H1 (cell line): ENCODE measurements around the gene VPS25. TPM values are rescaled to one million over a fixed set of nuclear protein-coding genes. Genes with fewer than 3 reads are reported as not detected.
"Not testable (repeated sequence)": the region's sequence is repeated elsewhere in the genome, so short reads cannot be mapped to it uniquely, and the experiment has no call there.

Experiments used
- CTCF ChIA-PET: fragments of 300-600 bp; sonication (Branson Sonifier 250); formaldehyde crosslinking; loops from one replicate; lab custom pipeline; 2021; ENCODE audit not compliant: partially characterized antibody; lab: Charles Lee
- POLR2A ChIA-PET: fragments of 300-600 bp; sonication (Branson Sonifier 250); formaldehyde crosslinking; loops from one replicate; lab custom pipeline; 2021; ENCODE audit warnings: inconsistent platforms; ENCODE audit not compliant: partially characterized antibody; lab: Charles Lee
- DNase-seq, 2 experiments: peaks; one replicate each; pipeline versions ENCODE4 v3.0.0 to v3.0.0-alpha.2; 2010 to 2022; ENCODE audit warnings: low spot score in 2 of 2, low read depth in 1 of 2, mixed read lengths in 1 of 2
- FAIRE-seq: peaks from 2 replicates; lab custom pipeline; 2011; peaks lifted over from hg19 to GRCh38; lab: Jason Lieb, UNC
- H2AFZ ChIP-seq: 2 replicates; pipeline ENCODE4 v1.8.1; 2012; ENCODE audit warnings: low read length, inconsistent platforms
- H2AK5ac ChIP-seq: 2 replicates; pipeline ENCODE4 v1.6.1; 2013; ENCODE audit warnings: low read depth, low read length
- H2BK120ac ChIP-seq: replicated peaks from 2 replicates; pipeline ENCODE3; 2013; ENCODE audit warnings: low read depth, low read length, inconsistent platforms
- H2BK12ac ChIP-seq: 2 replicates; pipeline ENCODE4 v1.6.1; 2013; ENCODE audit warnings: low read depth, low read length
- H2BK15ac ChIP-seq: 2 replicates; pipeline ENCODE4 v1.6.1; 2013; ENCODE audit warnings: low read length
- H2BK20ac ChIP-seq: 2 replicates; pipeline ENCODE4 v1.6.1; 2013; ENCODE audit warnings: low read length
- H2BK5ac ChIP-seq: 2 replicates; pipeline ENCODE4 v1.6.1; 2013; ENCODE audit warnings: low read depth, low read length
- H3K14ac ChIP-seq: 2 replicates; pipeline ENCODE4 v1.6.1; 2013; ENCODE audit warnings: inconsistent platforms; ENCODE audit not compliant: insufficient read length
- H3K18ac ChIP-seq: 2 replicates; pipeline ENCODE4 v1.6.1; 2013; ENCODE audit warnings: low read length; ENCODE audit errors: extremely low read depth
- H3K23ac ChIP-seq: 2 replicates; pipeline ENCODE4 v1.6.1; 2013; ENCODE audit warnings: inconsistent platforms; ENCODE audit not compliant: insufficient read length
- H3K23me2 ChIP-seq: 2 replicates; pipeline ENCODE4 v1.6.1; 2013; ENCODE audit warnings: low read depth, low read length
- H3K27ac ChIP-seq: 2 replicates; pipeline ENCODE4 v1.6.1; 2011; ENCODE audit warnings: low read depth, low read length, inconsistent platforms
- H3K27me3 ChIP-seq, 4 experiments: replicated peaks in 1 of 4; 1 replicate in 1 of 4; 2 replicates in 3 of 4; pipeline versions ENCODE4 v1.6.1 to v1.8.1; 2011 to 2013; ENCODE audit warnings: low read length in 3 of 4, mild to moderate bottlenecking in 3 of 4, inconsistent platforms in 2 of 4, mixed read lengths in 2 of 4, moderate library complexity in 1 of 4; ENCODE audit not compliant: control insufficient read depth in 3 of 4, insufficient read depth in 3 of 4; ENCODE audit errors: extremely low read depth in 1 of 4
- H3K36me3 ChIP-seq, 4 experiments: 2 replicates each; pipeline versions ENCODE4 v1.6.1 to v1.8.1; 2011 to 2013; ENCODE audit warnings: mild to moderate bottlenecking in 4 of 4, low read length in 3 of 4, moderate library complexity in 2 of 4, control low read depth in 1 of 4, inconsistent platforms in 1 of 4; ENCODE audit not compliant: insufficient read depth in 4 of 4, control insufficient read depth in 2 of 4
- H3K4ac ChIP-seq: replicated peaks from 2 replicates; pipeline ENCODE3; 2013; ENCODE audit warnings: low read length, low read depth, mixed read lengths, inconsistent platforms; ENCODE audit not compliant: insufficient read length
- H3K4me1 ChIP-seq, 4 experiments: replicated peaks in 1 of 4; 1 replicate in 1 of 4; 2 replicates in 3 of 4; pipeline versions ENCODE4 v1.6.1 to v1.8.1; 2011 to 2013; ENCODE audit warnings: low read length in 3 of 4, inconsistent platforms in 2 of 4, mixed read lengths in 1 of 4; ENCODE audit not compliant: insufficient read depth in 4 of 4, control insufficient read depth in 3 of 4
- H3K4me2 ChIP-seq, 2 experiments: 2 replicates each; pipeline versions ENCODE4 v1.6.1 to v1.8.1; 2011 to 2013; ENCODE audit warnings: low read depth in 2 of 2, low read length in 2 of 2, control low read depth in 1 of 2, inconsistent platforms in 1 of 2, mild to moderate bottlenecking in 1 of 2; ENCODE audit not compliant: insufficient read depth in 1 of 2
- H3K4me3 ChIP-seq, 4 experiments: fragments of 200-600, 300-600 bp in 1 of 4; sonication (generic), shearing (Covaris generic), sonication (Bioruptor Twin) in 1 of 4; 2 replicates each; pipeline versions ENCODE4 v1.5.1 to v1.8.1; 2011 to 2016; ENCODE audit warnings: low read length in 4 of 4, low read depth in 3 of 4, control low read depth in 2 of 4, inconsistent platforms in 2 of 4, mild to moderate bottlenecking in 2 of 4, mixed read lengths in 1 of 4, moderate library complexity in 1 of 4; ENCODE audit not compliant: insufficient read depth in 2 of 4; ENCODE audit errors: extremely low read depth in 1 of 4
- H3K56ac ChIP-seq: replicated peaks from 2 replicates; pipeline ENCODE3; 2013; ENCODE audit warnings: low read depth, mild to moderate bottlenecking, mixed read lengths, low read length, inconsistent platforms; ENCODE audit not compliant: insufficient read length
- H3K79me1 ChIP-seq: 2 replicates; pipeline ENCODE4 v1.6.1; 2013; ENCODE audit warnings: low read depth, low read length, control low read depth
- H3K79me2 ChIP-seq, 2 experiments: 2 replicates each; pipeline versions ENCODE4 v1.6.1 to v1.8.1; 2012 to 2013; ENCODE audit warnings: low read length in 2 of 2, mild to moderate bottlenecking in 2 of 2, inconsistent platforms in 1 of 2; ENCODE audit not compliant: insufficient read depth in 2 of 2, control insufficient read depth in 1 of 2
- H3K9ac ChIP-seq, 4 experiments: replicated peaks in 1 of 4; 1 replicate in 1 of 4; 2 replicates in 3 of 4; pipeline versions ENCODE4 v1.6.1 to v1.8.1; 2011 to 2013; ENCODE audit warnings: low read depth in 3 of 4, low read length in 3 of 4, control low read depth in 2 of 4, mild to moderate bottlenecking in 2 of 4, moderate library complexity in 2 of 4, inconsistent platforms in 1 of 4; ENCODE audit errors: extremely low read depth in 1 of 4
- H3K9me3 ChIP-seq, 2 experiments: 2 replicates each; pipeline versions ENCODE4 v1.6.1 to v1.8.1; 2012 to 2013; ENCODE audit warnings: mild to moderate bottlenecking in 2 of 2, moderate library complexity in 2 of 2, control low read depth in 1 of 2, inconsistent platforms in 1 of 2, low read depth in 1 of 2, low read length in 1 of 2, mixed read lengths in 1 of 2; ENCODE audit not compliant: insufficient read depth in 2 of 2
- H4K20me1 ChIP-seq, 2 experiments: replicated peaks in 1 of 2; 2 replicates each; pipeline versions ENCODE3 to v1.8.1; 2011 to 2013; ENCODE audit warnings: inconsistent platforms in 2 of 2, low read length in 2 of 2, mild to moderate bottlenecking in 1 of 2; ENCODE audit not compliant: insufficient read depth in 2 of 2, control insufficient read depth in 1 of 2
- H4K5ac ChIP-seq: 2 replicates; pipeline ENCODE4 v1.6.1; 2013; ENCODE audit warnings: low read length, low read depth, mixed read lengths, inconsistent platforms; ENCODE audit not compliant: insufficient read length
- H4K8ac ChIP-seq: 2 replicates; pipeline ENCODE4 v1.8.0; 2013; ENCODE audit warnings: mild to moderate bottlenecking, moderate library complexity, low read length, inconsistent platforms; ENCODE audit not compliant: insufficient read depth; ENCODE audit errors: extremely low read depth
- H4K91ac ChIP-seq: replicated peaks from 2 replicates; pipeline ENCODE3; 2013; ENCODE audit warnings: low read length, mixed read lengths, inconsistent platforms; ENCODE audit not compliant: insufficient read length
- WGBS, 2 experiments: shearing (Covaris generic) in 1 of 2; methylation state at CpG; one replicate each; pipeline versions ENCODE4 v1.1.6 to v1.1.7; 2013 to 2015; ENCODE audit warnings: low lambda C conversion rate in 2 of 2, mixed read lengths in 2 of 2, inconsistent platforms in 1 of 2, low coverage in 1 of 2, missing lambda C conversion rate in 1 of 2; ENCODE audit not compliant: insufficient replicate concordance in 2 of 2, insufficient coverage in 1 of 2, insufficient read length in 1 of 2; ENCODE audit errors: extremely low coverage in 1 of 2, missing lambda C conversion rate in 1 of 2; 5-methylcytosine and 5-hydroxymethylcytosine counted together
- polyA plus RNA-seq, 7 experiments: library from polyadenylated mRNA; depleted of rRNA in 3 of 7; stranded (reverse) in 5 of 7; unstranded in 2 of 7; fragments of >200 nt in 5 of 7; fragments of 200-250 nt in 2 of 7; gene quantifications; 1 replicate in 5 of 7; 2 replicates in 1 of 7; 4 replicates in 1 of 7; pipeline versions ENCODE4 v1.2.1 to v1.2.3, GENCODE V29; 2011 to 2013; ENCODE audit warnings: missing spikeins in 2 of 7, mixed read lengths in 2 of 7
- total RNA-seq: library from RNA; stranded (reverse); fragmentation: NEBNext Ultra II Directional; extraction: Animal tissue kit (Norgen Biotek cat#: 25700); gene quantifications from 2 replicates; pipeline ENCODE4 v1.2.1, GENCODE V29; 2021

VPS25 gene
- total and polyA plus RNA-seq, 2 of the 8 experiments (the other 6 are each of a cell fraction or from before 2014, with no cell fraction given): 88.2 to 188 TPM

DNA sequence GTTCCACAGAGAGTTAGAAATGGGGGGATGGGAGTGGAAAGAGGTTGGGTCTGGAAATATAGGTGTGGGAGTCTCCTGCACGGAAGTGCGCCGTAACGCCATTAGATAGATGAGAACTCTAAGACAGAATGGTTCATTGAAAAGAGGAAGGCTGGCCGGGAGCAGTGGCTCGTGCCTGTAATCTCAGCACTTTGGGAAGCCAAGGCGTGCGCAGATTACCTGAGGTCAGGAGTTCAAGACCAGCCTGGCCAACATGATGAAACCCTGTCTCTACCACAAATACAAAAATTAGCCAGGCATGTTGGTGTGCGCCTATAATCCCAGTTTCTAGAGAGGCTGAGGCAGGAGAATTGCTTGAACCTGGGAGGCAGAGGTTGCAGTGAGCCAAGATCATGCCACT, 5.2 kb upstream of the VPS25 start:
- DNase-seq, H2BK120ac ChIP-seq, H2BK15ac ChIP-seq, H3K4me1 ChIP-seq, H2BK20ac ChIP-seq, H3K79me2 ChIP-seq, H2AFZ ChIP-seq, H3K4me2 ChIP-seq, FAIRE-seq, POLR2A ChIA-PET, H3K18ac ChIP-seq, H4K20me1 ChIP-seq, H2AK5ac ChIP-seq, H3K14ac ChIP-seq, H3K9ac ChIP-seq, H2BK5ac ChIP-seq, H3K79me1 ChIP-seq, H4K91ac ChIP-seq, H3K23me2 ChIP-seq, H3K27me3 ChIP-seq, H3K9me3 ChIP-seq, H3K36me3 ChIP-seq, H3K4ac ChIP-seq, H3K4me3 ChIP-seq, H3K27ac ChIP-seq, H4K5ac ChIP-seq, H3K56ac ChIP-seq, H2BK12ac ChIP-seq, H4K8ac ChIP-seq, H3K23ac ChIP-seq: not testable (repeated sequence)
- CTCF ChIA-PET: interaction anchor here (1.5 kb wide), 1 partner anchor 13 kb away, joined by 3 read pairs; no protein-coding TSS in a partner anchor
- WGBS, 2 experiments: 84% methylated on average over 8 of the region's 9 CpGs; no CpG with 5 or more reads in 1 of the 2 experiments

DNA sequence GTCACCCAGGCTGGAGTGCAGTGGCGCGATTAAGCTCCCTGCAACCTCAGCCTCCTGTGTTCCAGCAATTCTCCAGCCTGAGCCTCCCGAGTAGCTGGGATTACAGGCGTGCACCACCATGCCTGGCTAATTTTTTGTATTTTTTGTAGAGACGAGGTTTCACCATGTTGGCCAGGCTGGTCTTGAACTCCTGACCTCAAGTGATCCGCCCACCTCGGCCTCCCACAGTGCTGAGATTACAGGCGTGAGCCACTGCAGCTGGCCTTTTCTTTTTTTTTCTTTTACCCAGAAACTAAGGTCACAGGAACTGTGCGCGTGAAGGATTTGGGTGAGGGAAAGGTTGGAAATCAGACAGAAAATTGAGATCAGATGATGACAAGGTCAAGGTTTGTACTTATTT, 3.3 kb upstream of the VPS25 start:
- not testable (repeated sequence) for H3K23ac ChIP-seq, H3K14ac ChIP-seq, H3K4me2 ChIP-seq, H3K36me3 ChIP-seq, DNase-seq, H3K56ac ChIP-seq, H2BK12ac ChIP-seq, H3K9me3 ChIP-seq, H2BK120ac ChIP-seq, FAIRE-seq, H4K91ac ChIP-seq, H4K8ac ChIP-seq, H4K20me1 ChIP-seq, H3K4me1 ChIP-seq, H3K79me2 ChIP-seq, H3K9ac ChIP-seq, H2BK15ac ChIP-seq, H3K27ac ChIP-seq, H3K18ac ChIP-seq, H3K79me1 ChIP-seq, H2BK5ac ChIP-seq, H3K27me3 ChIP-seq, H3K23me2 ChIP-seq, H3K4ac ChIP-seq, H2AK5ac ChIP-seq, H4K5ac ChIP-seq, H2BK20ac ChIP-seq, H3K4me3 ChIP-seq, H2AFZ ChIP-seq
- CTCF ChIA-PET: interaction anchor here (0.6 to 1.5 kb wide), 3 partner anchors 16 to 347 kb away, joined by 3 to 5 read pairs (median 3); no protein-coding TSS in a partner anchor
- WGBS, 2 experiments: 94% methylated on average over 10 of the region's 10 CpGs; no CpG with 5 or more reads in 1 of the 2 experiments
- POLR2A ChIA-PET: interaction anchor here (0.6 to 1.4 kb wide), 3 partner anchors 10 to 106 kb away, joined by 3 to 8 read pairs (median 6); partner anchors contain the start of gene WNK4
